ENCODE results near the gene SDK2. TPM values are rescaled to one million over a fixed set of nuclear protein-coding genes. Genes with fewer than 3 reads are reported as not detected.

SDK2 gene
- polyA plus RNA-seq, 1 of the 3 experiments (the other 2 are of a cell fraction): 0.02 TPM

DNA sequence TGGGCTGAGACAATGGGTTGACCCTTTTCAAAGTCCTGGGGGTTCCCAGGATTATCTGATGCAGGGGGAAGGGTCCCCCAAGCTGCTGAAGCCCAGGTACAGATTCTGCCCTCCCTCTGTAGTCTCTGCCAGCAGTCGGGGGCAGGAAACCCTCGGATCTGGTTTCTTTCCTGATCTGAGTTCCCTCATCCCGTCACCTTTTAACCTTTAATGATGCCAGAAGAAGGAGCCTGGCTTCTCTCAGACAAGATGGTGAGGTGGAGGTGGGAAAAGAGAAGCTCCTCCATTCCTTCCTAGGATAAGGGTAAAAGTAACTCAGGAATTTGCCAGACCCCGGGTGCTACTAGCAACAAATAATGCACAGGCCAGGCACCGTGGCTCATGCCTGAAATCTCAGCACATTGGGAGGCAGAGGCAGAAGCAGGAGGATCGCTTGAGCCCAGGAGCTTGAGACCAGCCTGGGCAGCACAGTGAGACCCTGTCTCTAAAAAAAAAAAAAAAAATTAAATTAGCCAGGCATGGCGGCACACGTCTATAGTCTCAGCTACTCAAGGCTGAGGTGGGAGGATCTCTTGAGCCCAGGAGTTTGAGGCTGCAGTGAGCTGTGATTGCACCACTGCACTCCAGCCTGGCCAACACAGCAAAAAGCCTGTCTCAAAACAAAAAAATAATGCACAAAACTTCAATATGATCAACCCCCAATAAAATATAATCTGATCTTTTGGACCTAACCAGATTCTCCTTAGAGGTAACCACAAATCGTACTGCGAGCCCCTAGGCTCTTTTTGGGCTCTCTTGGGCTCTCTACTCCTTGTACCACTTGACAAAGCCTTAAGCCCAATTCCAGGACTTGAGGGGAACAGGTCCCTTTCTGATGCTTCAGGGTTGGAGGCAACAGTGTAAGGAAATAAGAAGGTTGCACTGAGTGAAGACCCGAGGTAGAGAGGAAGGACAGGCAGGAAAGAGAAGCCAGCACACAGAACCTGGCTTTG, 338.1 kb downstream of the SDK2 start:
- Histone ChIP-seq H3F3A (replicated peaks; ENCODE audit: insufficient read depth) (peaks cover 58% of the 10 kb centered on the region), H3K4me2 (peak overlapping the region; percentile 98), H3K4me3 (ENCODE audit: low read depth in 2 of 2, low read length in 1 of 2) (peak overlapping the region in 1 of 2 experiments; percentile 63; a peak in 3 of 4 replicates), H3K9ac (peak overlapping the region; percentile 66), H4K20me1 (ENCODE audit: insufficient read depth) (peaks cover 15% of the 10 kb centered on the region), H3K9me2 (no peaks in the 10 kb centered on the region), H3K9me3 (no peaks in the 10 kb centered on the region), H3K36me3 (replicated peaks in 1 of 2; ENCODE audit: control insufficient read depth in 1 of 2, insufficient read depth in 2 of 2, low read length in 1 of 2) (peaks cover 0 to 8% of the 10 kb centered on the region in 2 experiments), H3K27ac (ENCODE audit: low read depth in 2 of 2, low read length in 1 of 2) (peak overlapping the region; percentile 31 to 96), H3K4me1 (ENCODE audit: control insufficient read depth in 1 of 2, insufficient read depth in 2 of 2, low read depth in 1 of 2, low read length in 1 of 2) (peaks cover 62 to 76% of the 10 kb centered on the region in 2 experiments), H3K27me3 (ENCODE audit: insufficient read depth) (no peaks in the 10 kb centered on the region), H3K79me2 (ENCODE audit: insufficient read depth) (peaks cover 94% of the 10 kb centered on the region), H2AFZ (ENCODE audit: low read depth) (no peak overlapping the region)
- CTCF ChIA-PET: interaction anchor here (0.7 to 4.3 kb wide), 9 partner anchors 8 to 581 kb away, joined by 3 to 20 read pairs (median 5); no protein-coding TSS in a partner anchor
- TF ChIP-seq NRF1 (IDR thresholded peaks at IDR 0.05; ENCODE audit: low read depth, low read length) (no peak), RXRA (IDR thresholded peaks at IDR 0.05; ENCODE audit: borderline replicate concordance, low read depth) (0 out of 2 replicates have a peak, but pooled peaks have one; percentile 25), POLR2AphosphoS5 (IDR thresholded peaks at IDR 0.05; ENCODE audit: low read depth, low read length) (peak; percentile 34; the same call in 1 of the 2 replicates), TCF12 (IDR thresholded peaks at IDR 0.05) (peak; percentile 87)
- TF ChIP-seq, protein P1, sequence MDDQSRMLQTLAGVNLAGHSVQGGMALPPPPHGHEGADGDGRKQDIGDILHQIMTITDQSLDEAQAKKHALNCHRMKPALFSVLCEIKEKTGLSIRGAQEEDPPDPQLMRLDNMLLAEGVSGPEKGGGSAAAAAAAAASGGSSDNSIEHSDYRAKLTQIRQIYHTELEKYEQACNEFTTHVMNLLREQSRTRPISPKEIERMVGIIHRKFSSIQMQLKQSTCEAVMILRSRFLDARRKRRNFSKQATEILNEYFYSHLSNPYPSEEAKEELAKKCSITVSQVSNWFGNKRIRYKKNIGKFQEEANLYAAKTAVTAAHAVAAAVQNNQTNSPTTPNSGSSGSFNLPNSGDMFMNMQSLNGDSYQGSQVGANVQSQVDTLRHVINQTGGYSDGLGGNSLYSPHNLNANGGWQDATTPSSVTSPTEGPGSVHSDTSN (IDR thresholded peaks at IDR 0.05): peak; percentile 64
- TF ChIP-seq, protein P2, sequence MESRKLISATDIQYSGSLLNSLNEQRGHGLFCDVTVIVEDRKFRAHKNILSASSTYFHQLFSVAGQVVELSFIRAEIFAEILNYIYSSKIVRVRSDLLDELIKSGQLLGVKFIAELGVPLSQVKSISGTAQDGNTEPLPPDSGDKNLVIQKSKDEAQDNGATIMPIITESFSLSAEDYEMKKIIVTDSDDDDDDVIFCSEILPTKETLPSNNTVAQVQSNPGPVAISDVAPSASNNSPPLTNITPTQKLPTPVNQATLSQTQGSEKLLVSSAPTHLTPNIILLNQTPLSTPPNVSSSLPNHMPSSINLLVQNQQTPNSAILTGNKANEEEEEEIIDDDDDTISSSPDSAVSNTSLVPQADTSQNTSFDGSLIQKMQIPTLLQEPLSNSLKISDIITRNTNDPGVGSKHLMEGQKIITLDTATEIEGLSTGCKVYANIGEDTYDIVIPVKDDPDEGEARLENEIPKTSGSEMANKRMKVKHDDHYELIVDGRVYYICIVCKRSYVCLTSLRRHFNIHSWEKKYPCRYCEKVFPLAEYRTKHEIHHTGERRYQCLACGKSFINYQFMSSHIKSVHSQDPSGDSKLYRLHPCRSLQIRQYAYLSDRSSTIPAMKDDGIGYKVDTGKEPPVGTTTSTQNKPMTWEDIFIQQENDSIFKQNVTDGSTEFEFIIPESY (IDR thresholded peaks at IDR 0.05; ENCODE audit: borderline replicate concordance, low read depth): no peak
- WGBS (ENCODE audit: low lambda C conversion rate): 70% methylated on average over 11 of the region's 11 CpGs
- POLR2A ChIA-PET: interaction anchor here (1.0 to 1.5 kb wide), 4 partner anchors 8 to 63 kb away, joined by 3 to 5 read pairs (median 4); no protein-coding TSS in a partner anchor
- DNase-seq: no peak

DNA sequence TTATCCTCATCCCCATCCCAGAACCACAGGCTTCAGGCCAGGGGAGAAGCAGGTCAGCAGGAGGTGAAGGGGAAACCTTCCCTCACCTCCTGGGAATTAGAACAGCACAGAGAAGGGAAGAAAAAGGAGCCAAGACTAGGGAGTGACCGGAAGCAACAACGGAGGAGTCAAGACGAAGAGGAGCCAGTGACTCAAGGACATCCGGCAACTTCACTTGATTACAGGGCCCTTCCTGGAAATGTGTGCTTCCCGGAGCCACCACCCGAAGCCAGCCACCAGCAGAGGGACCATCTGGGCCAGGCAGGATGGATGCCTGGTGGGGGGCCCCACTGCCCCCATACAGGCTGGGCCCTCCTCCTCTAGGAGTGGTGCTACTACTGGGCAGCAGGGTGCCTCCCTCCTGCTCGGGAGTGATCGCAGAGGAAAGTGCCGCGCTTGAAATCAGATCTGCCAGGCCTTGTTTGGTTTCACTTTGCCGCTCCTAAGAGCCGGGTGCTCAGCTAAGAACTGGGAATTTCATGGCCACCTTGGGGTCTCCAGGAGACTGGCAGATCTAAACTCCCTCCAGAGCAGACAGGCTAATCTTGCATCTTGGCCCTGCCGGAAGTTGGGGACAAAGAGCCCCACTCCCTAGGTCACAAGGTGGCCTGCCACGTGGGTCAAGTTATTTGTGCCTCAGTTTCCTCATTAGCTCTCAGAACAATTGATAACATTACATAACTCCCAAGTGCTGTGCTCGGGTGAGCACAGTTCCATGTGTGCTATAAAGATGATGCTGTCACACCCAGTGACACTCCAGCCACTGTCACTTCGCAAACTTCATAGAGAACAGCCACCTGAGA, 339.1 kb downstream of the SDK2 start:
- Histone ChIP-seq H3K79me2 (ENCODE audit: insufficient read depth) (peaks cover 100% of the 10 kb centered on the region), H3K27me3 (ENCODE audit: insufficient read depth) (no peaks in the 10 kb centered on the region), H3K9me2 (no peaks in the 10 kb centered on the region), H3K36me3 (replicated peaks in 1 of 2; ENCODE audit: control insufficient read depth in 1 of 2, insufficient read depth in 2 of 2, low read length in 1 of 2) (peaks cover 0 to 8% of the 10 kb centered on the region in 2 experiments), H2AFZ (ENCODE audit: low read depth) (peak overlapping the region; percentile 25; the same call in 1 of the 2 replicates), H3F3A (replicated peaks; ENCODE audit: insufficient read depth) (peaks cover 58% of the 10 kb centered on the region), H3K9me3 (no peaks in the 10 kb centered on the region), H4K20me1 (ENCODE audit: insufficient read depth) (peaks cover 24% of the 10 kb centered on the region), H3K27ac (ENCODE audit: low read depth in 2 of 2, low read length in 1 of 2) (peak overlapping the region; percentile 31 to 96; a peak in 3 of 4 replicates), H3K4me2 (peak overlapping the region; percentile 98), H3K9ac (peak overlapping the region; percentile 66), H3K4me1 (ENCODE audit: control insufficient read depth in 1 of 2, insufficient read depth in 2 of 2, low read depth in 1 of 2, low read length in 1 of 2) (peaks cover 68 to 79% of the 10 kb centered on the region in 2 experiments), H3K4me3 (ENCODE audit: low read depth in 2 of 2, low read length in 1 of 2) (peak overlapping the region; percentile 18 to 63; a peak in 3 of 4 replicates)
- ChIA-PET CTCF (interaction anchor here (0.6 to 4.3 kb wide), 5 partner anchors 49 to 580 kb away, joined by 3 to 20 read pairs (median 5); no protein-coding TSS in a partner anchor), POLR2A (interaction anchor here (1.0 to 1.5 kb wide), 2 partner anchors 27 to 52 kb away, joined by 3 to 5 read pairs; no protein-coding TSS in a partner anchor)
- 37% methylated on average over 13 of the region's 16 CpGs for WGBS (ENCODE audit: low lambda C conversion rate)
- DNase-seq: no peak
- TF ChIP-seq, protein P3, sequence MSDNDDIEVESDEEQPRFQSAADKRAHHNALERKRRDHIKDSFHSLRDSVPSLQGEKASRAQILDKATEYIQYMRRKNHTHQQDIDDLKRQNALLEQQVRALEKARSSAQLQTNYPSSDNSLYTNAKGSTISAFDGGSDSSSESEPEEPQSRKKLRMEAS (IDR thresholded peaks at IDR 0.05; ENCODE audit: low read depth): peak; percentile 68
- TF ChIP-seq, protein P4, sequence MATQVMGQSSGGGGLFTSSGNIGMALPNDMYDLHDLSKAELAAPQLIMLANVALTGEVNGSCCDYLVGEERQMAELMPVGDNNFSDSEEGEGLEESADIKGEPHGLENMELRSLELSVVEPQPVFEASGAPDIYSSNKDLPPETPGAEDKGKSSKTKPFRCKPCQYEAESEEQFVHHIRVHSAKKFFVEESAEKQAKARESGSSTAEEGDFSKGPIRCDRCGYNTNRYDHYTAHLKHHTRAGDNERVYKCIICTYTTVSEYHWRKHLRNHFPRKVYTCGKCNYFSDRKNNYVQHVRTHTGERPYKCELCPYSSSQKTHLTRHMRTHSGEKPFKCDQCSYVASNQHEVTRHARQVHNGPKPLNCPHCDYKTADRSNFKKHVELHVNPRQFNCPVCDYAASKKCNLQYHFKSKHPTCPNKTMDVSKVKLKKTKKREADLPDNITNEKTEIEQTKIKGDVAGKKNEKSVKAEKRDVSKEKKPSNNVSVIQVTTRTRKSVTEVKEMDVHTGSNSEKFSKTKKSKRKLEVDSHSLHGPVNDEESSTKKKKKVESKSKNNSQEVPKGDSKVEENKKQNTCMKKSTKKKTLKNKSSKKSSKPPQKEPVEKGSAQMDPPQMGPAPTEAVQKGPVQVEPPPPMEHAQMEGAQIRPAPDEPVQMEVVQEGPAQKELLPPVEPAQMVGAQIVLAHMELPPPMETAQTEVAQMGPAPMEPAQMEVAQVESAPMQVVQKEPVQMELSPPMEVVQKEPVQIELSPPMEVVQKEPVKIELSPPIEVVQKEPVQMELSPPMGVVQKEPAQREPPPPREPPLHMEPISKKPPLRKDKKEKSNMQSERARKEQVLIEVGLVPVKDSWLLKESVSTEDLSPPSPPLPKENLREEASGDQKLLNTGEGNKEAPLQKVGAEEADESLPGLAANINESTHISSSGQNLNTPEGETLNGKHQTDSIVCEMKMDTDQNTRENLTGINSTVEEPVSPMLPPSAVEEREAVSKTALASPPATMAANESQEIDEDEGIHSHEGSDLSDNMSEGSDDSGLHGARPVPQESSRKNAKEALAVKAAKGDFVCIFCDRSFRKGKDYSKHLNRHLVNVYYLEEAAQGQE (IDR thresholded peaks at IDR 0.05; ENCODE audit: low read depth, low read length): 0 out of 2 replicates have a peak, but pooled peaks have one; percentile 2
- TF ChIP-seq, protein P5, sequence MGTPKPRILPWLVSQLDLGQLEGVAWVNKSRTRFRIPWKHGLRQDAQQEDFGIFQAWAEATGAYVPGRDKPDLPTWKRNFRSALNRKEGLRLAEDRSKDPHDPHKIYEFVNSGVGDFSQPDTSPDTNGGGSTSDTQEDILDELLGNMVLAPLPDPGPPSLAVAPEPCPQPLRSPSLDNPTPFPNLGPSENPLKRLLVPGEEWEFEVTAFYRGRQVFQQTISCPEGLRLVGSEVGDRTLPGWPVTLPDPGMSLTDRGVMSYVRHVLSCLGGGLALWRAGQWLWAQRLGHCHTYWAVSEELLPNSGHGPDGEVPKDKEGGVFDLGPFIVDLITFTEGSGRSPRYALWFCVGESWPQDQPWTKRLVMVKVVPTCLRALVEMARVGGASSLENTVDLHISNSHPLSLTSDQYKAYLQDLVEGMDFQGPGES (IDR thresholded peaks at IDR 0.05; ENCODE audit: low read depth, low read length): no peak
- no peak for TF ChIP-seq JUND (IDR thresholded peaks at IDR 0.05)
- peak; percentile 64; the same call in 1 of the 2 replicates for TF ChIP-seq TCF12 (IDR thresholded peaks at IDR 0.05)
- peak; percentile 58; the same call in 1 of the 2 replicates for TF ChIP-seq TAF1 (IDR thresholded peaks at IDR 0.05; ENCODE audit: borderline replicate concordance, low read depth, low read length)
